Measurements from ENCODE around the gene JUN.

The JUN gene

GRCh38 chr1:58799650-58800049 lies 15.8 kb upstream of the JUN start:
- no peak overlapping the region for H3K4me3 ChIP-seq (ENCODE audit: low read length)
- TF ChIP-seq ZNF274 (IDR thresholded peaks at IDR 0.05; ENCODE audit: low read depth, low read length), result no peak

- TF ChIP-seq ZNF274 (IDR thresholded peaks at IDR 0.05; ENCODE audit: low read depth, low read length), result no peak
These were observed 15.1 kb upstream of the JUN start for GRCh38 chr1:58798910-58799442.

GRCh38 chr1:58796416-58796815 lies 12.6 kb upstream of the JUN start:
- no peak overlapping the region for H3K4me3 ChIP-seq (ENCODE audit: low read length)
- no peak for TF ChIP-seq ZNF274 (IDR thresholded peaks at IDR 0.05; ENCODE audit: low read depth, low read length)

More at GRCh38 chr1:58798910-58799442, 15.1 kb upstream of the JUN start:
- H3K4me3 ChIP-seq (ENCODE audit: low read length), result no peak overlapping the region

GRCh38 chr1:58794585-58794984 lies 10.7 kb upstream of the JUN start:
- H3K4me3 ChIP-seq (ENCODE audit: low read length), result no peak overlapping the region
- TF ChIP-seq ZNF274 (IDR thresholded peaks at IDR 0.05; ENCODE audit: low read depth, low read length), result no peak

GRCh38 chr1:58792846-58793245 lies 9.0 kb upstream of the JUN start:
- no peak overlapping the region for H3K4me3 ChIP-seq (ENCODE audit: low read length)
- TF ChIP-seq ZNF274 (IDR thresholded peaks at IDR 0.05; ENCODE audit: low read depth, low read length), result no peak

GRCh38 chr1:58791106-58791505 lies 7.3 kb upstream of the JUN start:
- no peak overlapping the region for H3K4me3 ChIP-seq (ENCODE audit: low read length)
- TF ChIP-seq ZNF274 (IDR thresholded peaks at IDR 0.05; ENCODE audit: low read depth, low read length), result no peak

GRCh38 chr1:58789996-58790660 lies 6.3 kb upstream of the JUN start:
- TF ChIP-seq ZNF274 (IDR thresholded peaks at IDR 0.05; ENCODE audit: low read depth, low read length), result no peak
- H3K4me3 ChIP-seq (ENCODE audit: low read length), result no peak overlapping the region

GRCh38 chr1:58789322-58789856 lies 5.5 kb upstream of the JUN start:
- H3K4me3 ChIP-seq (ENCODE audit: low read length), result no peak overlapping the region
- no peak for TF ChIP-seq ZNF274 (IDR thresholded peaks at IDR 0.05; ENCODE audit: low read depth, low read length)

GRCh38 chr1:58788259-58788658 lies 4.4 kb upstream of the JUN start:
- no peak overlapping the region for H3K4me3 ChIP-seq (ENCODE audit: low read length)
- no peak for TF ChIP-seq ZNF274 (IDR thresholded peaks at IDR 0.05; ENCODE audit: low read depth, low read length)

- no peak overlapping the region for H3K4me3 ChIP-seq (ENCODE audit: low read length)
- no peak for TF ChIP-seq ZNF274 (IDR thresholded peaks at IDR 0.05; ENCODE audit: low read depth, low read length)
These were observed 3.0 kb upstream of the JUN start for GRCh38 chr1:58786927-58787245.

- TF ChIP-seq ZNF274 (IDR thresholded peaks at IDR 0.05; ENCODE audit: low read depth, low read length), result no peak
- H3K4me3 ChIP-seq (ENCODE audit: low read length), result no peak overlapping the region
These were observed 2.5 kb upstream of the JUN start for GRCh38 chr1:58786184-58786926.

- H3K4me3 ChIP-seq (ENCODE audit: low read length), result peak overlapping the region; percentile 76; the same call in 1 of the 2 replicates
- no peak for TF ChIP-seq ZNF274 (IDR thresholded peaks at IDR 0.05; ENCODE audit: low read depth, low read length)
These were observed 1.7 kb upstream of the JUN start for GRCh38 chr1:58785442-58786058.

GRCh38 chr1:58784758-58785441 lies 1.1 kb upstream of the JUN start:
- peak overlapping the region; percentile 76 for H3K4me3 ChIP-seq (ENCODE audit: low read length)
- no peak for TF ChIP-seq ZNF274 (IDR thresholded peaks at IDR 0.05; ENCODE audit: low read depth, low read length)
